ENCODE results near the gene GALNT5.

Gene GALNT5

GRCh38 chr2:157296958-157297357 is 39.5 kb downstream of the GALNT5 start:
- DNase-seq = no peak

- no peak for DNase-seq
Observed at GRCh38 chr2:157301307-157301706, 43.8 kb downstream of the GALNT5 start.

- peak; percentile 29 for DNase-seq
Observed at GRCh38 chr2:157302492-157303099, 45.1 kb downstream of the GALNT5 start.

GRCh38 chr2:157303612-157304011 is 46.1 kb downstream of the GALNT5 start:
- DNase-seq = no peak

- peak; percentile 27 for DNase-seq
Observed at GRCh38 chr2:157304811-157305722, 47.6 kb downstream of the GALNT5 start.

GRCh38 chr2:157305723-157306110 is 48.2 kb downstream of the GALNT5 start:
- DNase-seq = no peak

GRCh38 chr2:157307021-157307420 is 49.5 kb downstream of the GALNT5 start:
- no peak for DNase-seq

GRCh38 chr2:157309878-157310277 is 52.4 kb downstream of the GALNT5 start:
- no peak for DNase-seq

GRCh38 chr2:157311706-157312105 is 54.2 kb downstream of the GALNT5 start:
- no peak for DNase-seq

- DNase-seq = no peak
Observed at GRCh38 chr2:157312866-157313486, 55.5 kb downstream of the GALNT5 start.

- DNase-seq = no peak
Observed at GRCh38 chr2:157315901-157316300, 58.4 kb downstream of the GALNT5 start.

GRCh38 chr2:157318884-157319283 is 61.4 kb downstream of the GALNT5 start:
- no peak for DNase-seq

- no peak for DNase-seq
Observed at GRCh38 chr2:157319795-157320194, 62.3 kb downstream of the GALNT5 start.

GRCh38 chr2:157320409-157320808 is 62.9 kb downstream of the GALNT5 start:
- no peak for DNase-seq

- no peak for DNase-seq
Observed at GRCh38 chr2:157321466-157321865, 64.0 kb downstream of the GALNT5 start.

- no peak for DNase-seq
Observed at GRCh38 chr2:157322432-157322831, 64.9 kb downstream of the GALNT5 start.

- no peak for DNase-seq
Observed at GRCh38 chr2:157324331-157324843, 66.9 kb downstream of the GALNT5 start.

GRCh38 chr2:157325786-157326185 is 68.3 kb downstream of the GALNT5 start, which contains the start of gene ERMN:
TSS of gene ERMN (minus strand) at chr2:157325824. CDS start at chr2:157325642, 182 bp downstream.
- DNase-seq = no peak

GRCh38 chr2:157326698-157327097 is 69.2 kb downstream of the GALNT5 start:
- no peak for DNase-seq

- no peak for DNase-seq
Observed at GRCh38 chr2:157327200-157327599, 69.7 kb downstream of the GALNT5 start.

GRCh38 chr2:157327621-157328500 is 70.4 kb downstream of the GALNT5 start:
- peak; percentile 67 for DNase-seq

GRCh38 chr2:157329524-157329923 is 72.0 kb downstream of the GALNT5 start:
- no peak for DNase-seq
